HEK293 (cell line): ENCODE results near the gene RYR2.

Source experiments
- CTCF ChIP-seq: fragments of 450-650 bp; formaldehyde crosslinking; IDR thresholded peaks from 2 replicates; pipeline ENCODE4 v1.5.1; 2016; ENCODE audit warnings: missing biosample characterization, missing genetic modification characterization
- REPIN1 ChIP-seq: fragments of 450-650 bp; formaldehyde crosslinking; IDR thresholded peaks from 2 replicates; pipeline ENCODE4 v1.5.1; 2017; ENCODE audit warnings: missing biosample characterization, missing genetic modification characterization, low read depth
- REST ChIP-seq: fragments of 450-650 bp; formaldehyde crosslinking; IDR thresholded peaks from 2 replicates; pipeline ENCODE4 v1.5.1; 2016; ENCODE audit warnings: missing biosample characterization, missing genetic modification characterization
- ZBTB21 ChIP-seq: fragments of 450-650 bp; formaldehyde crosslinking; IDR thresholded peaks from 2 replicates; pipeline ENCODE4 v1.5.1; 2017; ENCODE audit warnings: missing biosample characterization, missing genetic modification characterization
- ZNF37A ChIP-seq: fragments of 450-650 bp; IDR thresholded peaks from 2 replicates; pipeline ENCODE4 v1.5.1; 2018; ENCODE audit warnings: missing biosample characterization, missing genetic modification characterization
- ZSCAN30 ChIP-seq: fragments of 450-650 bp; IDR thresholded peaks from 2 replicates; pipeline ENCODE4 v1.5.1; 2018; ENCODE audit warnings: missing biosample characterization, mild to moderate bottlenecking, missing genetic modification characterization, moderate library complexity

GRCh38 chr1:237383791-237384190 lies 341.8 kb downstream of the RYR2 start:
- TF ChIP-seq REST (tag by site-specific recombination) (no peak), CTCF (tag by site-specific recombination) (no peak), ZNF37A (tag by site-specific recombination) (no peak), ZSCAN30 (tag by site-specific recombination) (no peak), REPIN1 (tag by site-specific recombination) (no peak), ZBTB21 (tag by site-specific recombination) (no peak)
